ENCODE measurements around the gene CDK8. TPM values are rescaled to one million over a fixed set of nuclear protein-coding genes. Genes with fewer than 3 reads are reported as not detected.

Gene CDK8
- total and polyA plus RNA-seq, 2 donors (not counting 3 experiments of a cell fraction or from before 2014, with no cell fraction given): 12.2 to 13.3 TPM

- Histone ChIP-seq H3K9ac (replicated peaks; ENCODE audit: extremely low read depth, insufficient read depth, low read length) (no peak overlapping the region), H4K20me1 (replicated peaks; ENCODE audit: control insufficient read depth, extremely low read depth, insufficient read depth, low read length) (no peaks in the 10 kb centered on the region), H2AFZ (ENCODE audit: low read depth, low read length) (no peak overlapping the region), H3K4me1 (ENCODE audit: control insufficient read depth, extremely low read depth, insufficient read depth, low read length) (no peaks in the 10 kb centered on the region), H3K27ac (ENCODE audit: insufficient read depth, low read depth, low read length) (no peak overlapping the region), H3K36me3 (ENCODE audit: control insufficient read depth in 2 of 2, extremely low read depth in 1 of 2, insufficient read depth in 2 of 2, low read length in 2 of 2) (no peaks in the 10 kb centered on the region), H3K79me2 (ENCODE audit: control insufficient read depth, insufficient read depth, low read length) (peaks cover 18% of the 10 kb centered on the region), H3K9me1 (replicated peaks; ENCODE audit: control insufficient read depth, extremely low read depth, insufficient read depth, low read length) (no peaks in the 10 kb centered on the region), H3K4me2 (ENCODE audit: insufficient read depth, low read length) (no peak overlapping the region), H3K9me3 (replicated peaks; ENCODE audit: control insufficient read depth, insufficient read depth, low read length) (no peaks in the 10 kb centered on the region), H3K4me3 (replicated peaks in 1 of 3; ENCODE audit: insufficient read depth in 1 of 3, low read depth in 1 of 3, low read length in 3 of 3) (no peak overlapping the region), H3K27me3 (ENCODE audit: control insufficient read depth in 2 of 2, insufficient read depth in 2 of 2, low read length in 2 of 2) (no peaks in the 10 kb centered on the region)
- no TSS peak for BruUV-seq (replicated peaks)
- FAIRE-seq: no peak
- ChIA-PET CTCF (interaction anchor here (1.0 kb wide), 1 partner anchor 23 kb away, joined by 3 read pairs; no protein-coding TSS in a partner anchor), POLR2A (interaction anchor here (0.6 kb wide), 1 partner anchor 12 kb away, joined by 3 read pairs; no protein-coding TSS in a partner anchor)
- intact Hi-C loops (cut with micrococcal nuclease) (no loop called here), dilution Hi-C loops (cut with MboI; ENCODE audit: extremely low pct_ligation_motif_present, low sequenced_read_pairs) (no loop called here)
- peak; percentile 59 for TF ChIP-seq FOS (IDR thresholded peaks at IDR 0.05; ENCODE audit: borderline replicate concordance, insufficient read depth, low read length)
- no peak for TF ChIP-seq JUN (IDR thresholded peaks at IDR 0.05; ENCODE audit: borderline replicate concordance, insufficient read depth, insufficient read length, low read depth)
- peak; percentile 15 for DNase-seq (ENCODE audit: low read depth, low spot score)
Observed at GRCh38 chr13:26300140-26300539, 46.2 kb downstream of the CDK8 start.

- no peak overlapping the region for H3K4me2 ChIP-seq (ENCODE audit: insufficient read depth, low read length)
- intact Hi-C loops (cut with micrococcal nuclease) (no loop called here), dilution Hi-C loops (cut with MboI; ENCODE audit: extremely low pct_ligation_motif_present, low sequenced_read_pairs) (no loop called here)
- no peak overlapping the region for H2AFZ ChIP-seq (ENCODE audit: low read depth, low read length)
- no peaks in the 10 kb centered on the region for H3K4me1 ChIP-seq (ENCODE audit: control insufficient read depth, extremely low read depth, insufficient read depth, low read length)
- DNase-seq (ENCODE audit: low read depth, low spot score): no peak
- ChIA-PET POLR2A (no interaction called here), CTCF (interaction anchor here (1.6 kb wide), 1 partner anchor 9 kb away, joined by 3 read pairs; no protein-coding TSS in a partner anchor)
- H3K79me2 ChIP-seq (ENCODE audit: control insufficient read depth, insufficient read depth, low read length): peaks cover 20% of the 10 kb centered on the region
- H3K36me3 ChIP-seq (ENCODE audit: control insufficient read depth in 2 of 2, extremely low read depth in 1 of 2, insufficient read depth in 2 of 2, low read length in 2 of 2): no peaks in the 10 kb centered on the region
- no peak overlapping the region for H3K27ac ChIP-seq (ENCODE audit: insufficient read depth, low read depth, low read length)
- H3K9me3 ChIP-seq (replicated peaks; ENCODE audit: control insufficient read depth, insufficient read depth, low read length): no peaks in the 10 kb centered on the region
- H3K9me1 ChIP-seq (replicated peaks; ENCODE audit: control insufficient read depth, extremely low read depth, insufficient read depth, low read length): no peaks in the 10 kb centered on the region
- no peak overlapping the region for H3K4me3 ChIP-seq (replicated peaks in 1 of 3; ENCODE audit: insufficient read depth in 1 of 3, low read depth in 1 of 3, low read length in 3 of 3)
- FAIRE-seq: no peak
- peaks cover 2% of the 10 kb centered on the region for H4K20me1 ChIP-seq (replicated peaks; ENCODE audit: control insufficient read depth, extremely low read depth, insufficient read depth, low read length)
- no peaks in the 10 kb centered on the region for H3K27me3 ChIP-seq (ENCODE audit: control insufficient read depth in 2 of 2, insufficient read depth in 2 of 2, low read length in 2 of 2)
- BruUV-seq (replicated peaks): no TSS peak
- no peak overlapping the region for H3K9ac ChIP-seq (replicated peaks; ENCODE audit: extremely low read depth, insufficient read depth, low read length)
- TF ChIP-seq EZH2 (IDR thresholded peaks at IDR 0.05; ENCODE audit: borderline replicate concordance, low read depth, low read length, severe bottlenecking): no peak
- no peak for TF ChIP-seq MAX (IDR thresholded peaks at IDR 0.05; ENCODE audit: insufficient read depth, insufficient read length)
- no peak for TF ChIP-seq JUN (IDR thresholded peaks at IDR 0.05; ENCODE audit: borderline replicate concordance, insufficient read depth, insufficient read length, low read depth)
- TF ChIP-seq FOS (IDR thresholded peaks at IDR 0.05; ENCODE audit: borderline replicate concordance, insufficient read depth, low read length): no peak
- TF ChIP-seq GATA2 (IDR thresholded peaks at IDR 0.05; ENCODE audit: insufficient read depth, insufficient read length, low read depth, low read length): no peak
Observed at GRCh38 chr13:26305676-26306075, 51.7 kb downstream of the CDK8 start.
